Activated T-cell treated with anti-CD3 and anti-CD28 coated beads for 1 hour (primary cell): ENCODE measurements around the gene RBM42.

Source experiments
- DNase-seq: peaks from one replicate; pipeline ENCODE4 v3.0.0-alpha.2; 2020; ENCODE audit warnings: low read depth

RBM42 gene

GRCh38 chr19:35620001-35620400, 8.8 kb upstream of the RBM42 start:
- DNase-seq: no peak

GRCh38 chr19:35621708-35622107, 7.1 kb upstream of the RBM42 start:
- DNase-seq: no peak

GRCh38 chr19:35622750-35623149, 6.1 kb upstream of the RBM42 start:
- DNase-seq: no peak

- no peak for DNase-seq
Observed at GRCh38 chr19:35623327-35624010, 5.4 kb upstream of the RBM42 start.

- no peak for DNase-seq
Observed at GRCh38 chr19:35628264-35628564, 622 bp upstream of the RBM42 start.

GRCh38 chr19:35629332-35629633, 447 bp downstream of the RBM42 start:
- no peak for DNase-seq

- no peak for DNase-seq
Observed at GRCh38 chr19:35633727-35634440, 5.0 kb downstream of the RBM42 start.

GRCh38 chr19:35636651-35637050, 7.8 kb downstream of the RBM42 start:
- no peak for DNase-seq

GRCh38 chr19:35637165-35637564, 8.3 kb downstream of the RBM42 start:
- no peak for DNase-seq

- DNase-seq: no peak
Observed at GRCh38 chr19:35639321-35639639, 10.4 kb downstream of the RBM42 start.

GRCh38 chr19:35639863-35640262, 11.0 kb downstream of the RBM42 start:
- no peak for DNase-seq

GRCh38 chr19:35641515-35642151, 12.8 kb downstream of the RBM42 start, which contains the start of gene ETV2:
TSS of gene ETV2 (plus strand) at chr19:35641745. CDS start at chr19:35642461, 716 bp downstream.
- DNase-seq: no peak

- no peak for DNase-seq
Observed at GRCh38 chr19:35642312-35642711, 13.5 kb downstream of the RBM42 start.

- no peak for DNase-seq
Observed at GRCh38 chr19:35642798-35643254, 14.0 kb downstream of the RBM42 start.

- peak; percentile 72 for DNase-seq
Observed at GRCh38 chr19:35643255-35644205, 14.7 kb downstream of the RBM42 start.

- peak; percentile 90 for DNase-seq
Observed at GRCh38 chr19:35644206-35644986, 15.6 kb downstream of the RBM42 start.

- DNase-seq: peak; percentile 67
Observed at GRCh38 chr19:35644987-35645679, 16.3 kb downstream of the RBM42 start.

- DNase-seq: no peak
Observed at GRCh38 chr19:35645680-35646511, 17.1 kb downstream of the RBM42 start.

- DNase-seq: peak; percentile 79
Observed at GRCh38 chr19:35648017-35648961, 19.5 kb downstream of the RBM42 start, which contains the start of gene COX6B1. TSS of gene COX6B1 (plus strand) at chr19:35648323. CDS start at chr19:35651244, 2,921 bp downstream.
